K562 (cell line): ENCODE results near the gene TRAF3IP1.

Experiments
- ADNP ChIP-seq: fragments of 200-800 bp; sonication (Bioruptor generic); IDR thresholded peaks from 2 replicates; pipeline ENCODE4 v1.6.1; 2016; ENCODE audit warnings: missing genetic modification characterization, missing compliant biosample characterization
- CTCF ChIP-seq, 3 experiments: IDR thresholded peaks in 2 of 3; conservative IDR thresholded peaks in 1 of 3; 2 replicates each; pipeline ENCODE4 v1.5.1; 2011 to 2012; ENCODE audit warnings: low read length in 3 of 3, mild to moderate bottlenecking in 3 of 3, control low read depth in 2 of 3, improper control_type of control experiment in 1 of 3, inconsistent platforms in 1 of 3, low read depth in 1 of 3, mixed read lengths in 1 of 3, moderate library complexity in 1 of 3; ENCODE audit not compliant: insufficient read depth in 2 of 3
- E4F1 ChIP-seq: fragments of 250-450 bp; sonication (Bioruptor Pico); IDR thresholded peaks from 2 replicates; pipeline ENCODE4 v1.5.0; 2021; ENCODE audit warnings: mild to moderate bottlenecking, borderline replicate concordance
- EZH2 ChIP-seq: IDR thresholded peaks from 2 replicates; pipeline ENCODE4 v1.6.1; 2012; ENCODE audit warnings: low read depth, mild to moderate bottlenecking, inconsistent platforms, low read length, borderline replicate concordance
- JUND ChIP-seq, 2 experiments: IDR thresholded peaks; 2 replicates in 1 of 2; 3 replicates in 1 of 2; pipeline ENCODE4 v1.6.1; 2011; ENCODE audit warnings: borderline replicate concordance in 2 of 2, low read depth in 2 of 2, low read length in 2 of 2, improper control_type of control experiment in 1 of 2, missing biosample characterization in 1 of 2, missing genetic modification characterization in 1 of 2, missing genetic modification reagents in 1 of 2
- MAX ChIP-seq: sonication (generic); formaldehyde crosslinking; IDR thresholded peaks from 2 replicates; pipeline ENCODE4 v1.9.0; 2022; ENCODE audit warnings: mild to moderate bottlenecking, missing genetic modification reagents
- MYC ChIP-seq, 2 experiments: fragments of 250-450 bp in 1 of 2; sonication (Bioruptor Pico) in 1 of 2; IDR thresholded peaks; 2 replicates each; pipeline versions ENCODE4 v1.5.1 to v1.6.1; 2012 to 2021; ENCODE audit warnings: low read depth in 2 of 2, borderline replicate concordance in 1 of 2, improper control_type of control experiment in 1 of 2, low read length in 1 of 2, mild to moderate bottlenecking in 1 of 2, moderate library complexity in 1 of 2
- RBM34 ChIP-seq: fragments of 200-400 bp; formaldehyde crosslinking; IDR thresholded peaks from 2 replicates; pipeline ENCODE4 v1.6.1; 2018; ENCODE audit warnings: low read length, borderline replicate concordance; ENCODE audit not compliant: insufficient read depth
- RERE ChIP-seq: sonication (generic); formaldehyde crosslinking; IDR thresholded peaks from 2 replicates; pipeline ENCODE4 v1.8.0; 2023; ENCODE audit warnings: missing genetic modification reagents, mild to moderate bottlenecking, borderline replicate concordance
- TAF9B ChIP-seq: fragments of 450-650 bp; IDR thresholded peaks from 2 replicates; pipeline ENCODE4 v1.6.1; 2018; ENCODE audit warnings: mild to moderate bottlenecking; ENCODE audit not compliant: partially characterized antibody
- TRIM28 ChIP-seq: fragments of 450-650 bp; IDR thresholded peaks from 2 replicates; pipeline ENCODE4 v1.6.1; 2017
- USF2 ChIP-seq: sonication (generic); formaldehyde crosslinking; IDR thresholded peaks from 2 replicates; pipeline ENCODE4 v1.5.0; 2020; ENCODE audit warnings: missing genetic modification reagents
- ZBTB7A ChIP-seq: IDR thresholded peaks from 2 replicates; pipeline ENCODE4 v1.6.1; 2011; ENCODE audit warnings: low read depth, mild to moderate bottlenecking, low read length, moderate library complexity, borderline replicate concordance; ENCODE audit not compliant: control insufficient read depth
- ZMIZ1 ChIP-seq, 2 experiments: fragments of 150-350 bp in 1 of 2; IDR thresholded peaks; 2 replicates each; pipeline ENCODE4 v1.6.1; 2012 to 2016; ENCODE audit warnings: low read depth in 2 of 2, low read length in 2 of 2, mild to moderate bottlenecking in 1 of 2, moderate library complexity in 1 of 2

GRCh38 chr2:238341536-238341935 lies 21.2 kb downstream of the TRAF3IP1 start:
- TF ChIP-seq RERE (CRISPR knock-in tag), result no peak
- no peak for TF ChIP-seq MYC (IDR thresholded peaks at IDR 0.05; ENCODE audit: low read depth, low read length)
- TF ChIP-seq MYC (CRISPR knock-in tag; IDR thresholded peaks at IDR 0.05; ENCODE audit: borderline replicate concordance, low read depth), result no peak
- TF ChIP-seq JUND (IDR thresholded peaks at IDR 0.05; ENCODE audit: borderline replicate concordance, low read depth, low read length), result no peak
- no peak for TF ChIP-seq JUND (tag; IDR thresholded peaks at IDR 0.05; ENCODE audit: borderline replicate concordance, low read depth, low read length)
- TF ChIP-seq RBM34, result no peak
- TF ChIP-seq EZH2, result no peak
- TF ChIP-seq ADNP (tag), result no peak
- TF ChIP-seq USF2 (CRISPR knock-in tag), result no peak
- no peak for TF ChIP-seq CTCF (IDR thresholded peaks at IDR 0.05 in 2 of 3, conservative IDR thresholded peaks at IDR 0.05 in 1 of 3; ENCODE audit: insufficient read depth in 2 of 3, low read depth in 1 of 3, low read length in 3 of 3)
- TF ChIP-seq ZMIZ1 (IDR thresholded peaks at IDR 0.05; ENCODE audit: low read depth in 2 of 2, low read length in 2 of 2), result no peak
- TF ChIP-seq ZBTB7A, result no peak
- no peak for TF ChIP-seq TRIM28
- TF ChIP-seq TAF9B, result no peak
- no peak for TF ChIP-seq MAX
- no peak for TF ChIP-seq E4F1 (CRISPR knock-in tag)
